Epithelial cell of esophagus (primary cell): Measurements from ENCODE around the gene AOAH.

Source experiments
- DNase-seq: peaks from one replicate; pipeline ENCODE4 v3.0.0; 2010; ENCODE audit warnings: low read depth
- H3K4me3 ChIP-seq: 2 replicates; pipeline ENCODE4 v1.5.1; 2011; ENCODE audit warnings: mild to moderate bottlenecking, low read length, control low read depth
- TF ChIP-seq, protein P1 (sequence below): IDR thresholded peaks from 2 replicates; pipeline ENCODE4 v1.5.1; 2011; ENCODE audit warnings: low read depth, mild to moderate bottlenecking, low read length, control low read depth, inconsistent platforms; ENCODE audit not compliant: insufficient read depth; ENCODE audit errors: missing control alignments

AOAH gene

DNA sequence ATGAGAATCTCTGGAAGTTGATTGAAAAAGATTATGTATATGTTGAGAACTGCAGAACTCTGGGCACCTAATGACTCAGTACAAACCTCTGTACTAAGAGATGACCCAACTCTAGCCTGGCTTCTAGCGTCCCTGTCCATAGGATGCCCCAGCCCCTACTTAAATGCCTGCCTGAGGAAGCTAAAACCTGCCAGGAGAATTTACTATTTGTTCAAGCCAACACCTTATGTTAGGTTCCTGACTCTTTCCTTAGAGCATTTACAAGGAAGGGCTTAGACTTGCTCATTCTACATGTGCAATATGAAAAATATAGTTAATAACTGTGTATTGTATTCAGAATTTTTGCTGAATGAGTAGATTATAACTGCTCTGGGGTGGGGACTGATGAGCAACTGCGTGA, 37.5 kb upstream of the AOAH start:
- no peak for DNase-seq
- TF ChIP-seq, protein P1, sequence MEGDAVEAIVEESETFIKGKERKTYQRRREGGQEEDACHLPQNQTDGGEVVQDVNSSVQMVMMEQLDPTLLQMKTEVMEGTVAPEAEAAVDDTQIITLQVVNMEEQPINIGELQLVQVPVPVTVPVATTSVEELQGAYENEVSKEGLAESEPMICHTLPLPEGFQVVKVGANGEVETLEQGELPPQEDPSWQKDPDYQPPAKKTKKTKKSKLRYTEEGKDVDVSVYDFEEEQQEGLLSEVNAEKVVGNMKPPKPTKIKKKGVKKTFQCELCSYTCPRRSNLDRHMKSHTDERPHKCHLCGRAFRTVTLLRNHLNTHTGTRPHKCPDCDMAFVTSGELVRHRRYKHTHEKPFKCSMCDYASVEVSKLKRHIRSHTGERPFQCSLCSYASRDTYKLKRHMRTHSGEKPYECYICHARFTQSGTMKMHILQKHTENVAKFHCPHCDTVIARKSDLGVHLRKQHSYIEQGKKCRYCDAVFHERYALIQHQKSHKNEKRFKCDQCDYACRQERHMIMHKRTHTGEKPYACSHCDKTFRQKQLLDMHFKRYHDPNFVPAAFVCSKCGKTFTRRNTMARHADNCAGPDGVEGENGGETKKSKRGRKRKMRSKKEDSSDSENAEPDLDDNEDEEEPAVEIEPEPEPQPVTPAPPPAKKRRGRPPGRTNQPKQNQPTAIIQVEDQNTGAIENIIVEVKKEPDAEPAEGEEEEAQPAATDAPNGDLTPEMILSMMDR, result no peak
- no peak overlapping the region for H3K4me3 ChIP-seq

DNA sequence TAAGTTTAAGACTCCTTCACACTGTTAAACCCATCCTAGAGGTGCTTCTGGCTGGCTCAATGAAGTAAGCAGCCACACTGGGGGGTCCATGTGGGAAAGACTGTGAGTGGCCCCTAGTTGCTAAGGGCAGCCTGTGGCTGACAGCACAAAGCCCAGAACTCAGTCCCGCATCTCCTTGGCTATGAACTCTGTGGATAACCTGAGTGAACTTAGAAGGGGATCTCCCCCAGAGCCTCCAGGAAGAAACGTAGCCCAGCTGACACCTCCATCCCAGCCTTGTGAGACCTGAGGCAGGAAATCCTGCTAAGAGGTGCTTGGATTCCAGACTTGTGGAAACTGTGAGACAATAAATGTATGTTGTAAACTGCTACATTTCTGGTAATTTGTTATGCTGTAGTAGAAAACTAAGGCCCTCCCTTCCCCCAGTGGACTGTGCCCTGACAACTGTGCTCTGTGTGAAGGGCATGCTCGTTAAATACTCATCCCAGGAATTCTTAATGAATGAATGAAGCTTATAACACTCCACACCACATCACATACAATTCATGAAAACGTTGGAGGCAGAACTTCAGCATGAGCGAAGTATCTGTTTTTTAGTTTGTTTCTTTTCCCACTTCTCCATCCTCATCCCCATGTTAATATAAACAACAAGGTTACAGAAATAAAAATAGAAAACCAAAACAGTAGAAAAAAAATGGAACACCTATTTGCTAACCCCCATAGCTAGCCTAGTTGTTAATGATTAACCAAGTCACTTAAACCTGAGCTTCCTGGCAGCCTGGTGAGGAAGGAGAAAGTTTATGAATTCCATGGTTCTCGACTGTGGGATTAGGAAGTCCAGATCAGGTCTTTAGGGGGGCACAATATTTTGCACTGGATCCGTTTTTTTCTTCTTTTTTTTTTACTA, 36.8 kb upstream of the AOAH start:
- no peak for DNase-seq
- no peak overlapping the region for H3K4me3 ChIP-seq
- TF ChIP-seq, protein P1, result no peak

DNA sequence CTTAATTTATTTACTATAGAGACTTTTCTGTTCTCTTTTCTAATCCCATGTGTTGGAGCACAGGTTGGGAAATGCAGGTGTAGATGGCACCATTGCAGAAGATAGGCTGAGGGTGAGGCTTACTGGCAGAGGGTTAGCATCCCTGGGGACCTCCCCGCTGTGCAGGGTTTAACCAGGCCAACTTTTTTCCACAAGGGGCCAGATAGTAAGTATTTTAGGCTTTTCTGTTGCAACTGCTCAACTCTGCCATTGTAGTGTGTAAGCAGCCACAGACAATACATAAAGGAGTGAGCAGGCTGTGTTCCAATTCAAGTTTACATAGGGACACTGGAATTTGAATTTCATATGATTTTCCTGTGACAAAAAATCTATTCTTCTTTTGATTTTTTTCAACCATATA, 34.6 kb upstream of the AOAH start:
- H3K4me3 ChIP-seq, result no peak overlapping the region
- DNase-seq, result no peak
- TF ChIP-seq, protein P1, result no peak

DNA sequence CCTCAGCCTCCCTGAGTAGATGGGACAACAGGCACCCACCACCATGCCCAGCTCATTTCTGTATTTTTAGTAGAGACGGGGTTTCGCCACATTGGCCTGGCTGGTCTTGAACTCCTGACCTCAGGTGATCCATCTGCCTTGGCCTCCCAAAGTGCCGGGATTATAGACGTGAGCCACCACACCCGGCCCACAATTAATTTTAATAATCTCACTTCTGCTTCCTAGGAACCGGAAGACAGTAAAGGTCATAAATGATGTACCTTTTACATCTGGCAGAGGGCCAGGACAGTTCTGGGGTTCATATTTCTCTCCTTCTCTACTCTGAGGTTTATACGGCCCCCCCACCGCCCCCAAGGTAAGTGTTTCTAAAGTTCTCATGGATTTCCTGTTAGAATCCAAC, 31.2 kb upstream of the AOAH start:
- TF ChIP-seq, protein P1, result no peak
- no peak for DNase-seq
- H3K4me3 ChIP-seq, result no peak overlapping the region

DNA sequence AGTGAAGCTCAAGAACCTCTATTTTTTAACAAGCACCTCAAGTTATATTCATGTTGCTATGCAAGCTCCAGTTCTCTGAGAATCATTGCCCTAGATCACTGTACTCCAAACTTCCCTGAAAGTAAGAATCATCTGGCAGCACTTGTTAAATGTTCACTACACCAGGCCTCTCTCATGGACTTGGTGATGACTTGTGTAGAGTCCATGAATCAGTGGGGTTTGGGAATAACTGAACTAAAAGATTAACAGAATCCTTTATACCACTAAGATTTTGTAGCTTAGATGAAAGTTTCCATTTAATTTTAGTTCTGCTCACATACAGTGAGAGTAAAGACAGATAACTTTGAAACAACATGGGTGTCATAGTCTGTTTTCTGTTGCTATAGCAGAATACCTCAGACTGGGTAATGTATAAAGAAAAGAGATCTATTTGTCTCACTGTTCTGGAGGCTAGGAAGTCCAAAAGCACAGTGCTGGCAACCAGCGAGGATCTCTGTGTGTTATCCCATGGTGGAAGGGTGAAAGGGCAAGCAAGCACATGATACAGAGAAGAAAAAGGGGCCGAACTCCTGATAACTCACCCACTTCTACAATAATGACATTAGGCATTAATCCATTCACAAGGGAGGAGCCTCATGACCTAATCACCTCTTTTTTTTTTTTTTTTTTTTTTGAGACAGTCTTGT, 27.9 kb upstream of the AOAH start:
- DNase-seq, result no peak
- H3K4me3 ChIP-seq, result no peak overlapping the region
- TF ChIP-seq, protein P1, result no peak

DNA sequence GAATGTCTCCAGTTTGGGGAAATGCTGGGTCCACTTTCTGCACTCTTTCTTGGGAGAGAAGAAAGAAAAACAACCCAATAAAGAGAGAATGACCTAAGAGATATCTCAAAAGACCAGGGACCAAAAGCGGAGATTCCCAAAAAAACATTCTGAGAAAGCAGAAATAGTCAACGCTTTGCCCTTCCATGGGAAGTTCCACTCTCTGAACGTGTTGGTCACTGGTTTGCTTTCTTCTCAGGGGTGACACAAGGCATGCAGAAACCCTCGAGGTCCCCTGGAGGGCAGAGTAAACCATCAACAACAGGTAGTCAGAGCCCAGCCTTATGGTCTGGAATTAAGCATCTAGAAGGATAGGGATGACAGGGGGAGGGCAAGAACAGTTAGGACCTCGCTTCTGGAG, 26.2 kb upstream of the AOAH start:
- DNase-seq, result no peak

More for the DNA sequence above, 26.2 kb upstream of the AOAH start:
- TF ChIP-seq, protein P1, result no peak
- H3K4me3 ChIP-seq, result no peak overlapping the region
